ENCODE results near the gene SLC10A7. TPM values are rescaled to one million over a fixed set of nuclear protein-coding genes. Genes with fewer than 3 reads are reported as not detected.

The SLC10A7 gene
- total and polyA plus RNA-seq, 2 of the 8 experiments (the other 6 are each of a cell fraction or from before 2014, with no cell fraction given): 2.5 to 2.9 TPM

GRCh38 chr4:146524663-146525062, 2.9 kb upstream of the SLC10A7 start:
- Histone ChIP-seq H3K27ac (ENCODE audit: low read depth, low read length) (no peak overlapping the region), H2BK5ac (ENCODE audit: low read depth, low read length) (no peak overlapping the region), H3K4me3 (ENCODE audit: extremely low read depth in 1 of 4, insufficient read depth in 2 of 4, low read depth in 3 of 4, low read length in 4 of 4) (no peak overlapping the region), H4K8ac (ENCODE audit: extremely low read depth, insufficient read depth, low read length) (no peak overlapping the region), H4K91ac (replicated peaks; ENCODE audit: insufficient read length, low read length) (no peak overlapping the region), H3K4me1 (replicated peaks in 1 of 4; ENCODE audit: control insufficient read depth in 3 of 4, insufficient read depth in 4 of 4, low read length in 3 of 4) (no peaks in the 10 kb centered on the region), H3K36me3 (ENCODE audit: control insufficient read depth in 2 of 4, insufficient read depth in 4 of 4, low read length in 3 of 4) (no peaks in the 10 kb centered on the region), H3K79me2 (ENCODE audit: control insufficient read depth in 1 of 2, insufficient read depth in 2 of 2, low read length in 2 of 2) (no peaks in the 10 kb centered on the region), H3K9ac (replicated peaks in 1 of 4; ENCODE audit: extremely low read depth in 1 of 4, low read depth in 3 of 4, low read length in 3 of 4) (no peak overlapping the region), H3K56ac (replicated peaks; ENCODE audit: insufficient read length, low read depth, low read length) (no peak overlapping the region), H2AK5ac (ENCODE audit: low read depth, low read length) (no peak overlapping the region), H3K23ac (ENCODE audit: insufficient read length) (no peak overlapping the region), H3K4ac (replicated peaks; ENCODE audit: insufficient read length, low read depth, low read length) (no peak overlapping the region), H3K27me3 (replicated peaks in 1 of 4; ENCODE audit: control insufficient read depth in 3 of 4, extremely low read depth in 1 of 4, insufficient read depth in 3 of 4, low read length in 3 of 4) (peaks cover 4 to 22% (median 10%) of the 10 kb centered on the region in 4 experiments; a peak in 6 of 7 replicates), H2BK20ac (ENCODE audit: low read length) (no peak overlapping the region), H3K14ac (ENCODE audit: insufficient read length) (no peak overlapping the region), H3K4me2 (ENCODE audit: insufficient read depth in 1 of 2, low read depth in 2 of 2, low read length in 2 of 2) (no peak overlapping the region), H2BK120ac (replicated peaks; ENCODE audit: low read depth, low read length) (no peak overlapping the region), H2BK12ac (ENCODE audit: low read depth, low read length) (no peak overlapping the region), H3K23me2 (ENCODE audit: low read depth, low read length) (peaks cover 11% of the 10 kb centered on the region), H3K79me1 (ENCODE audit: low read depth, low read length) (no peaks in the 10 kb centered on the region), H3K9me3 (ENCODE audit: insufficient read depth in 2 of 2, low read depth in 1 of 2, low read length in 1 of 2) (no peaks in the 10 kb centered on the region), H4K20me1 (replicated peaks in 1 of 2; ENCODE audit: control insufficient read depth in 1 of 2, insufficient read depth in 2 of 2, low read length in 2 of 2) (no peaks in the 10 kb centered on the region), H4K5ac (ENCODE audit: insufficient read length, low read depth, low read length) (no peak overlapping the region), H3K18ac (ENCODE audit: extremely low read depth, low read length) (no peak overlapping the region), H2BK15ac (ENCODE audit: low read length) (no peak overlapping the region), H2AFZ (ENCODE audit: low read length) (no peak overlapping the region)
- POLR2A ChIA-PET (ENCODE audit: partially characterized antibody): interaction anchor here (0.6 kb wide), 2 partner anchors 451 to 1159 kb away, joined by 3 read pairs; partner anchors contain the start of gene PRMT9
- no peak for DNase-seq (ENCODE audit: low read depth in 1 of 2, low spot score in 2 of 2)
- no peak for FAIRE-seq
- CTCF ChIA-PET (ENCODE audit: partially characterized antibody): interaction anchor here (0.6 kb wide), 2 partner anchors 30 to 85 kb away, joined by 4 to 5 read pairs; no protein-coding TSS in a partner anchor
- WGBS, 2 experiments (ENCODE audit: extremely low coverage in 1 of 2, insufficient coverage in 1 of 2, insufficient read length in 1 of 2, insufficient replicate concordance in 2 of 2, low coverage in 1 of 2, low lambda C conversion rate in 2 of 2, missing lambda C conversion rate in 1 of 2): 79% methylated on average over 3 of the region's 3 CpGs; no CpG with 5 or more reads in 1 of the 2 experiments
- TF ChIP-seq ATF2 (IDR thresholded peaks at IDR 0.05; ENCODE audit: low read length) (no peak), SAP30 (IDR thresholded peaks at IDR 0.05; ENCODE audit: insufficient read depth, insufficient replicate concordance, low read length) (no peak), RNF2 (IDR thresholded peaks at IDR 0.05; ENCODE audit: borderline replicate concordance, low read depth, low read length, missing control alignments, poor library complexity, severe bottlenecking) (no peak), HDAC6 (IDR thresholded peaks at IDR 0.05; ENCODE audit: low read depth, low read length) (no peak), NRF1 (IDR thresholded peaks at IDR 0.05; ENCODE audit: low read depth, low read length) (no peak), CREB1 (IDR thresholded peaks at IDR 0.05) (no peak), ATF3 (IDR thresholded peaks at IDR 0.05; ENCODE audit: insufficient read depth, low read depth, low read length) (no peak), JUND (IDR thresholded peaks at IDR 0.05; ENCODE audit: low read length) (no peak), TCF12 (IDR thresholded peaks at IDR 0.05; ENCODE audit: low read depth, low read length) (no peak)
